ENCODE measurements around the gene DXO.
"Not testable (repeated sequence)": the region's sequence is repeated elsewhere in the genome, so short reads cannot be mapped to it uniquely, and the experiment has no call there.

GRCh38 chr6:32014547-32014946, 42.6 kb upstream of the DXO start, which contains the start of gene C4B:
- TF ChIP-seq CTCF, POLR2A, EP300 (IDR thresholded peaks at IDR 0.05): not testable (repeated sequence)

Data from tibial nerve (tissue), 4 donors.